ENCODE measurements around the gene NRXN3.

GRCh38 chr14:79911744-79912143, 1741.6 kb downstream of the NRXN3 start:
- TF ChIP-seq CTCF (IDR thresholded peaks at IDR 0.05): no peak
- TF ChIP-seq SIN3A (IDR thresholded peaks at IDR 0.05; ENCODE audit: borderline replicate concordance, insufficient read depth, low read depth, low read length): no peak

All from Panc1 (cell line).